Thoracic aorta (tissue), 2 donors: ENCODE measurements around the gene VHLL. TPM values are rescaled to one million over a fixed set of nuclear protein-coding genes. Genes with fewer than 3 reads are reported as not detected.

Source experiments
- ATAC-seq: fragments of 150-250 bp; one replicate; pipeline ENCODE4 v1.8.0; 2017; ENCODE audit warnings: low read depth; ENCODE audit not compliant: insufficient number of reproducible peaks, low FRiP score
- DNase-seq: peaks from one replicate; pipeline ENCODE4 v3.0.0-alpha.2; 2020; ENCODE audit warnings: low spot score
- H3K27ac ChIP-seq, 2 donors: fragments of 200-600 bp; sonication (generic); 1 replicate in 1 of 2; 2 replicates in 1 of 2; pipeline ENCODE4 v1.5.1; 2016; ENCODE audit warnings: mild to moderate bottlenecking in 2 of 2, moderate library complexity in 2 of 2
- H3K27me3 ChIP-seq: fragments of 200-600 bp; sonication (generic); replicated peaks from 2 replicates; pipeline ENCODE4 v1.6.0; 2016; ENCODE audit warnings: mild to moderate bottlenecking; ENCODE audit not compliant: insufficient read depth
- H3K36me3 ChIP-seq: fragments of 200-600 bp; sonication (generic); one replicate; pipeline ENCODE4 v1.5.1; 2016
- H3K4me1 ChIP-seq, 2 donors: fragments of 200-600 bp; sonication (generic); 1 replicate in 1 of 2; 2 replicates in 1 of 2; pipeline versions ENCODE4 v1.5.1 to v1.6.0; 2016; ENCODE audit warnings: low read depth in 2 of 2, mild to moderate bottlenecking in 1 of 2; ENCODE audit not compliant: control insufficient read depth in 1 of 2
- H3K4me3 ChIP-seq: fragments of 200-600 bp; sonication (generic); 2 replicates; pipeline ENCODE4 v1.5.1; 2016; ENCODE audit warnings: mild to moderate bottlenecking
- H3K9me3 ChIP-seq: fragments of 200-600 bp; sonication (generic); 2 replicates; pipeline ENCODE4 v1.5.1; 2016
- CTCF ChIP-seq: fragments of 200-600 bp; sonication (generic); IDR thresholded peaks from one replicate; pipeline ENCODE4 v1.5.1; 2019; ENCODE audit warnings: antibody characterized with exemption
- total RNA-seq, 2 donors: library from RNA; depleted of rRNA; stranded (reverse); fragments of >200 nt; gene quantifications; one replicate each; pipeline versions ENCODE4 v1.1.0 to v1.2.3, GENCODE V29; 2016

VHLL gene
- total RNA-seq, 2 donors from 2014 or later: not detected

GRCh38 chr1:156293098-156293434, 6.0 kb downstream of the VHLL start:
- H3K4me1 ChIP-seq: peaks cover 8 to 17% of the 10 kb centered on the region in 2 donors
- DNase-seq (no peak), ATAC-seq (no peak)
- H3K9me3 ChIP-seq: no peaks in the 10 kb centered on the region
- no peak overlapping the region for H3K4me3 ChIP-seq
- H3K27me3 ChIP-seq: no peaks in the 10 kb centered on the region
- H3K36me3 ChIP-seq: no peaks in the 10 kb centered on the region
- TF ChIP-seq CTCF: no peak
- H3K27ac ChIP-seq: no peak overlapping the region

GRCh38 chr1:156291226-156292061, 7.7 kb downstream of the VHLL start:
- Histone ChIP-seq H3K4me3 (peak overlapping the region; percentile 69), H3K27me3 (no peaks in the 10 kb centered on the region), H3K36me3 (no peaks in the 10 kb centered on the region), H3K9me3 (no peaks in the 10 kb centered on the region), H3K27ac (peak overlapping the region; percentile 64 to 77), H3K4me1 (peaks cover 8 to 17% of the 10 kb centered on the region in 2 donors)
- TF ChIP-seq CTCF: no peak
- DNase-seq: peak; percentile 81
- ATAC-seq: peak; percentile 38

GRCh38 chr1:156289857-156290256, 9.2 kb downstream of the VHLL start:
- Histone ChIP-seq H3K4me1 (peaks cover 7 to 10% of the 10 kb centered on the region in 2 donors), H3K27ac (no peak overlapping the region), H3K36me3 (no peaks in the 10 kb centered on the region), H3K9me3 (no peaks in the 10 kb centered on the region), H3K4me3 (no peak overlapping the region), H3K27me3 (no peaks in the 10 kb centered on the region)
- DNase-seq (no peak), ATAC-seq (no peak)
- TF ChIP-seq CTCF: no peak

- Histone ChIP-seq H3K9me3 (no peaks in the 10 kb centered on the region), H3K4me3 (no peak overlapping the region), H3K36me3 (no peaks in the 10 kb centered on the region), H3K27me3 (no peaks in the 10 kb centered on the region), H3K4me1 (peaks cover 17 to 19% of the 10 kb centered on the region in 2 donors), H3K27ac (no peak overlapping the region)
- no peak for DNase-seq
- ATAC-seq: no peak
- TF ChIP-seq CTCF: no peak
These were observed 13.0 kb downstream of the VHLL start for GRCh38 chr1:156286061-156286460.

- H3K4me1 ChIP-seq: peaks cover 19 to 25% of the 10 kb centered on the region in 2 donors
- H3K4me3 ChIP-seq: no peak overlapping the region
- no peak for ATAC-seq
- no peaks in the 10 kb centered on the region for H3K36me3 ChIP-seq
- H3K27me3 ChIP-seq: no peaks in the 10 kb centered on the region
- DNase-seq: no peak
- no peak for TF ChIP-seq CTCF
- no peak overlapping the region for H3K27ac ChIP-seq
- H3K9me3 ChIP-seq: no peaks in the 10 kb centered on the region
These were observed 13.7 kb downstream of the VHLL start for GRCh38 chr1:156285437-156285836.
